Measurements from ENCODE around the gene ABTB1.

DNA sequence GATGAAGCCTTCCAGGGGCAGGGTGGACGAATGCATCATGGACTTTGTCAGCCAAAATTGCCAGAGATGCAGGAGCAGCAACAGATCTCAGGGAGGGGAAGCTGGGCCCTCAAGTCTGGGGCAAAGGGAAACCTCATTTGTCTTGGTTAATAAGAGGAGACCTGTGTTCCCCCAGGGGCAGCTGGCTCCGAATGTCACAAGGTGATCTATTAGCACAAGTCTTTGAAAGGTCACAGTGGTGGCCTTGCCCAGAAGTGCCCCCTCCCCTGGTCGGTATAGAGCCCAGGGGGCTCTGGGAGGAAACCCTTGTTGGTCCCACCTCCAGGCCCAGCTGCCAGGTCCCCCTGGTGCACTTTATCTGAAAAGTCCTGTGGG is 46.2 kb downstream of the ABTB1 start:
- TF ChIP-seq, protein P1, sequence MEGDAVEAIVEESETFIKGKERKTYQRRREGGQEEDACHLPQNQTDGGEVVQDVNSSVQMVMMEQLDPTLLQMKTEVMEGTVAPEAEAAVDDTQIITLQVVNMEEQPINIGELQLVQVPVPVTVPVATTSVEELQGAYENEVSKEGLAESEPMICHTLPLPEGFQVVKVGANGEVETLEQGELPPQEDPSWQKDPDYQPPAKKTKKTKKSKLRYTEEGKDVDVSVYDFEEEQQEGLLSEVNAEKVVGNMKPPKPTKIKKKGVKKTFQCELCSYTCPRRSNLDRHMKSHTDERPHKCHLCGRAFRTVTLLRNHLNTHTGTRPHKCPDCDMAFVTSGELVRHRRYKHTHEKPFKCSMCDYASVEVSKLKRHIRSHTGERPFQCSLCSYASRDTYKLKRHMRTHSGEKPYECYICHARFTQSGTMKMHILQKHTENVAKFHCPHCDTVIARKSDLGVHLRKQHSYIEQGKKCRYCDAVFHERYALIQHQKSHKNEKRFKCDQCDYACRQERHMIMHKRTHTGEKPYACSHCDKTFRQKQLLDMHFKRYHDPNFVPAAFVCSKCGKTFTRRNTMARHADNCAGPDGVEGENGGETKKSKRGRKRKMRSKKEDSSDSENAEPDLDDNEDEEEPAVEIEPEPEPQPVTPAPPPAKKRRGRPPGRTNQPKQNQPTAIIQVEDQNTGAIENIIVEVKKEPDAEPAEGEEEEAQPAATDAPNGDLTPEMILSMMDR (IDR thresholded peaks at IDR 0.05; ENCODE audit: insufficient read depth, low read depth, low read length): no peak
- TF ChIP-seq EZH2 (IDR thresholded peaks at IDR 0.05; ENCODE audit: insufficient read depth, low read length): no peak
